H9 (cell line): ENCODE results near the gene MAST4. TPM values are rescaled to one million over a fixed set of nuclear protein-coding genes. Genes with fewer than 3 reads are reported as not detected.

Source experiments
- DNase-seq: peaks from one replicate; pipeline ENCODE4 v3.0.0-alpha.2; 2017
- H2AFZ ChIP-seq: one replicate; pipeline ENCODE4 v1.6.1; 2013; ENCODE audit warnings: mild to moderate bottlenecking, low read length, control low read depth, moderate library complexity
- H2AK5ac ChIP-seq: 2 replicates; pipeline ENCODE4 v1.6.1; 2013; ENCODE audit warnings: low read length, control low read depth, mixed read lengths; ENCODE audit not compliant: insufficient read length
- H2BK120ac ChIP-seq: one replicate; pipeline ENCODE4 v1.6.1; 2013; ENCODE audit warnings: low read depth, mild to moderate bottlenecking, low read length, control low read depth, inconsistent platforms; ENCODE audit not compliant: poor library complexity, severe bottlenecking
- H2BK12ac ChIP-seq: 2 replicates; pipeline ENCODE4 v1.6.1; 2013; ENCODE audit warnings: low read length, control low read depth, mixed read lengths, low read depth; ENCODE audit not compliant: insufficient read length
- H2BK15ac ChIP-seq: 2 replicates; pipeline ENCODE4 v1.6.1; 2013; ENCODE audit warnings: low read depth, low read length, control low read depth
- H2BK20ac ChIP-seq: one replicate; pipeline ENCODE4 v1.6.1; 2013; ENCODE audit warnings: low read depth, mild to moderate bottlenecking, low read length, control low read depth, inconsistent platforms; ENCODE audit not compliant: poor library complexity, severe bottlenecking
- H2BK5ac ChIP-seq: 2 replicates; pipeline ENCODE4 v1.6.1; 2013; ENCODE audit warnings: low read length, control low read depth, mixed read lengths; ENCODE audit not compliant: insufficient read length
- H3K14ac ChIP-seq: 2 replicates; pipeline ENCODE4 v1.6.1; 2013; ENCODE audit warnings: low read length, control low read depth; ENCODE audit not compliant: insufficient read depth
- H3K18ac ChIP-seq: 2 replicates; pipeline ENCODE4 v1.6.1; 2013; ENCODE audit warnings: low read depth, mild to moderate bottlenecking, mixed read lengths, low read length, control low read depth; ENCODE audit not compliant: insufficient read length
- H3K23ac ChIP-seq: 2 replicates; pipeline ENCODE4 v1.6.1; 2013; ENCODE audit warnings: low read length, control low read depth, mixed read lengths, low read depth; ENCODE audit not compliant: insufficient read length
- H3K23me2 ChIP-seq: 2 replicates; pipeline ENCODE4 v1.6.1; 2013; ENCODE audit warnings: low read depth, mild to moderate bottlenecking, mixed read lengths, low read length, control low read depth; ENCODE audit not compliant: insufficient read length, poor library complexity, severe bottlenecking
- H3K27ac ChIP-seq: 2 replicates; pipeline ENCODE4 v1.5.1; 2013; ENCODE audit warnings: low read length, control low read depth, mixed read lengths, low read depth; ENCODE audit not compliant: insufficient read length
- H3K27me3 ChIP-seq: 2 replicates; pipeline ENCODE4 v1.6.1; 2013; ENCODE audit warnings: low read length, control low read depth, inconsistent platforms; ENCODE audit not compliant: insufficient read depth
- H3K4ac ChIP-seq: 2 replicates; pipeline ENCODE4 v1.6.1; 2013; ENCODE audit warnings: low read depth, mild to moderate bottlenecking, control low read depth, inconsistent platforms, low read length, moderate library complexity
- H3K4me1 ChIP-seq: 2 replicates; pipeline ENCODE4 v1.6.1; 2013; ENCODE audit warnings: low read length, control low read depth, inconsistent platforms; ENCODE audit not compliant: insufficient read depth
- H3K4me2 ChIP-seq: 2 replicates; pipeline ENCODE4 v1.6.1; 2013; ENCODE audit warnings: low read length, control low read depth, mixed read lengths; ENCODE audit not compliant: insufficient read length, insufficient read depth
- H3K56ac ChIP-seq: 2 replicates; pipeline ENCODE4 v1.6.1; 2013; ENCODE audit warnings: low read depth, mild to moderate bottlenecking, mixed read lengths, low read length, control low read depth; ENCODE audit not compliant: insufficient read length
- H3K79me1 ChIP-seq: 2 replicates; pipeline ENCODE4 v1.6.1; 2013; ENCODE audit warnings: low read depth, mild to moderate bottlenecking, moderate library complexity, low read length, control low read depth, inconsistent platforms; ENCODE audit not compliant: insufficient read depth, poor library complexity, severe bottlenecking
- H3K79me2 ChIP-seq: 2 replicates; pipeline ENCODE4 v1.6.1; 2013; ENCODE audit warnings: low read length, control low read depth, inconsistent platforms; ENCODE audit not compliant: insufficient read depth
- H3K9ac ChIP-seq: 2 replicates; pipeline ENCODE4 v1.6.1; 2013; ENCODE audit warnings: low read length, control low read depth, mixed read lengths; ENCODE audit not compliant: insufficient read length; ENCODE audit errors: extremely low read depth
- H3K9me3 ChIP-seq: one replicate; pipeline ENCODE4 v1.6.1; 2013; ENCODE audit warnings: low read depth, low read length, inconsistent platforms; ENCODE audit not compliant: control insufficient read depth
- H3T11ph ChIP-seq: one replicate; pipeline ENCODE4 v1.6.1; 2013; ENCODE audit warnings: mild to moderate bottlenecking, low read length, control low read depth, inconsistent platforms
- H4K20me1 ChIP-seq: one replicate; pipeline ENCODE4 v1.6.1; 2013; ENCODE audit not compliant: control insufficient read depth, insufficient read length, insufficient read depth
- H4K5ac ChIP-seq: 2 replicates; pipeline ENCODE4 v1.6.1; 2013; ENCODE audit warnings: low read depth, mild to moderate bottlenecking, mixed read lengths, low read length, control low read depth; ENCODE audit not compliant: insufficient read length
- H4K8ac ChIP-seq: replicated peaks from 2 replicates; pipeline ENCODE4 v1.6.1; 2013; ENCODE audit warnings: low read length, control low read depth, mixed read lengths, low read depth; ENCODE audit not compliant: insufficient read length
- H4K91ac ChIP-seq: 2 replicates; pipeline ENCODE4 v1.6.1; 2013; ENCODE audit warnings: low read depth, mild to moderate bottlenecking, moderate library complexity, mixed read lengths, low read length, control low read depth; ENCODE audit not compliant: insufficient read length
- H3K27ac Mint-ChIP-seq, 3 experiments: 2 replicates in 2 of 3; 3 replicates in 1 of 3; pipeline ENCODE4 v1.8.0; 2020 to 2021; ENCODE audit warnings: mixed read lengths in 3 of 3, mild to moderate bottlenecking in 1 of 3, moderate library complexity in 1 of 3
- H3K27me3 Mint-ChIP-seq: 2 replicates; pipeline ENCODE4 v1.8.0; 2021; ENCODE audit warnings: low read depth, mild to moderate bottlenecking, moderate library complexity, mixed read lengths
- H3K36me3 Mint-ChIP-seq, 3 experiments: 2 replicates in 2 of 3; 3 replicates in 1 of 3; pipeline ENCODE4 v1.8.0; 2020 to 2021; ENCODE audit warnings: low read depth in 3 of 3, mixed read lengths in 3 of 3; ENCODE audit not compliant: insufficient read depth in 1 of 3
- H3K4me1 Mint-ChIP-seq, 2 experiments: 2 replicates each; pipeline ENCODE4 v1.8.0; 2020; ENCODE audit warnings: mixed read lengths in 2 of 2
- H3K4me3 Mint-ChIP-seq, 2 experiments: 2 replicates in 1 of 2; 3 replicates in 1 of 2; pipeline ENCODE4 v1.8.0; 2020 to 2021; ENCODE audit warnings: mild to moderate bottlenecking in 2 of 2, mixed read lengths in 2 of 2, moderate library complexity in 1 of 2
- H3K9me3 Mint-ChIP-seq, 2 experiments: 2 replicates in 1 of 2; 3 replicates in 1 of 2; pipeline ENCODE4 v1.8.0; 2020; ENCODE audit warnings: mild to moderate bottlenecking in 2 of 2, mixed read lengths in 2 of 2, moderate library complexity in 1 of 2
- WGBS: extraction: QIAGEN DNeasy Blood & Tissue Kit; methylation state at CpG from one replicate; pipeline ENCODE4 v1.1.7; 2013; ENCODE audit warnings: missing lambda C conversion rate, low lambda C conversion rate, mixed read lengths; ENCODE audit not compliant: insufficient read length; ENCODE audit errors: extremely low coverage; 5-methylcytosine and 5-hydroxymethylcytosine counted together
- total RNA-seq: library from RNA; stranded (reverse); gene quantifications from 2 replicates; pipeline ENCODE4 v1.2.1, GENCODE V29; 2021
- TF ChIP-seq, protein P1 (sequence below): fragments of 200-600 bp; sonication (generic); conservative IDR thresholded peaks from 3 replicates; pipeline ENCODE4 v1.8.0; 2021; ENCODE audit warnings: antibody characterized with exemption, mild to moderate bottlenecking

The MAST4 gene
- total RNA-seq, 1 experiment from 2014 or later = 3.7 TPM

DNA sequence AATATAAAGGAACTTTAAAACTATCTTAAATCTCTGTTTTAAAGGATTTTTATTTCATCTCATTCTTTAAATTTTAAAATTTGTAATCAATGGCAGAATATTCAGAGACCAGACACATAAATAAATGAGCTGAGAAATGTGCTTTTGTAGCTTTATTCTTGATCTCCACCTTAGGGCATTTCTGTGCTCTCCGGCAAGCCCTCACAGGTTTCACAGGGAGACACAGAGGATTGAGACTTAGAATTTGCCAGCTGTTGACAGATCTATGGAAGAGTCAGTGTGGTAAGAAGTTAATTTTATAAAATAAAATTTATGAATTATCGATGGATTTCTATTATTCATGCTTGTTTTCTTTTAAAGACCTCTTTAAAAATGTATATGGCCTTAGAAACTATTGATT lies 393.6 kb downstream of the MAST4 start:
- Histone ChIP-seq H3K27ac (no peak overlapping the region), H3K23ac (no peak overlapping the region), H3K27me3 (no peaks in the 10 kb centered on the region), H2BK5ac (no peak overlapping the region), H2AK5ac (no peak overlapping the region), H2AFZ (no peak overlapping the region), H2BK120ac (no peak overlapping the region), H3K14ac (no peak overlapping the region), H3K79me1 (no peaks in the 10 kb centered on the region), H4K91ac (no peak overlapping the region), H4K5ac (no peak overlapping the region), H3K4ac (no peak overlapping the region), H4K20me1 (no peaks in the 10 kb centered on the region), H3K23me2 (no peaks in the 10 kb centered on the region), H3K9me3 (no peaks in the 10 kb centered on the region), H2BK15ac (no peak overlapping the region), H3K79me2 (no peaks in the 10 kb centered on the region), H3K4me2 (no peak overlapping the region), H2BK20ac (no peak overlapping the region), H4K8ac (no peak overlapping the region), H2BK12ac (no peak overlapping the region), H3K56ac (no peak overlapping the region), H3K4me1 (no peaks in the 10 kb centered on the region; the same call in 1 of the 2 replicates), H3K18ac (no peak overlapping the region), H3K9ac (no peak overlapping the region), H3T11ph (no peak overlapping the region)
- DNase-seq = no peak
- no peaks in the 10 kb centered on the region for H3K36me3 Mint-ChIP-seq
- H3K9me3 Mint-ChIP-seq = no peaks in the 10 kb centered on the region
- no peak overlapping the region for H3K27ac Mint-ChIP-seq
- H3K27me3 Mint-ChIP-seq = no peaks in the 10 kb centered on the region
- H3K4me3 Mint-ChIP-seq = no peak overlapping the region
- peaks cover 20 to 22% of the 10 kb centered on the region in 2 experiments for H3K4me1 Mint-ChIP-seq
- no CpG with 5 or more reads among the region's 2 CpGs for WGBS
- TF ChIP-seq, protein P1, sequence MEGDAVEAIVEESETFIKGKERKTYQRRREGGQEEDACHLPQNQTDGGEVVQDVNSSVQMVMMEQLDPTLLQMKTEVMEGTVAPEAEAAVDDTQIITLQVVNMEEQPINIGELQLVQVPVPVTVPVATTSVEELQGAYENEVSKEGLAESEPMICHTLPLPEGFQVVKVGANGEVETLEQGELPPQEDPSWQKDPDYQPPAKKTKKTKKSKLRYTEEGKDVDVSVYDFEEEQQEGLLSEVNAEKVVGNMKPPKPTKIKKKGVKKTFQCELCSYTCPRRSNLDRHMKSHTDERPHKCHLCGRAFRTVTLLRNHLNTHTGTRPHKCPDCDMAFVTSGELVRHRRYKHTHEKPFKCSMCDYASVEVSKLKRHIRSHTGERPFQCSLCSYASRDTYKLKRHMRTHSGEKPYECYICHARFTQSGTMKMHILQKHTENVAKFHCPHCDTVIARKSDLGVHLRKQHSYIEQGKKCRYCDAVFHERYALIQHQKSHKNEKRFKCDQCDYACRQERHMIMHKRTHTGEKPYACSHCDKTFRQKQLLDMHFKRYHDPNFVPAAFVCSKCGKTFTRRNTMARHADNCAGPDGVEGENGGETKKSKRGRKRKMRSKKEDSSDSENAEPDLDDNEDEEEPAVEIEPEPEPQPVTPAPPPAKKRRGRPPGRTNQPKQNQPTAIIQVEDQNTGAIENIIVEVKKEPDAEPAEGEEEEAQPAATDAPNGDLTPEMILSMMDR = no peak
